ENCODE data around the gene RAB40C. TPM values are rescaled to one million over a fixed set of nuclear protein-coding genes. Genes with fewer than 3 reads are reported as not detected.

The RAB40C gene
- total RNA-seq, 1 experiment from 2014 or later = 5.9 TPM

DNA sequence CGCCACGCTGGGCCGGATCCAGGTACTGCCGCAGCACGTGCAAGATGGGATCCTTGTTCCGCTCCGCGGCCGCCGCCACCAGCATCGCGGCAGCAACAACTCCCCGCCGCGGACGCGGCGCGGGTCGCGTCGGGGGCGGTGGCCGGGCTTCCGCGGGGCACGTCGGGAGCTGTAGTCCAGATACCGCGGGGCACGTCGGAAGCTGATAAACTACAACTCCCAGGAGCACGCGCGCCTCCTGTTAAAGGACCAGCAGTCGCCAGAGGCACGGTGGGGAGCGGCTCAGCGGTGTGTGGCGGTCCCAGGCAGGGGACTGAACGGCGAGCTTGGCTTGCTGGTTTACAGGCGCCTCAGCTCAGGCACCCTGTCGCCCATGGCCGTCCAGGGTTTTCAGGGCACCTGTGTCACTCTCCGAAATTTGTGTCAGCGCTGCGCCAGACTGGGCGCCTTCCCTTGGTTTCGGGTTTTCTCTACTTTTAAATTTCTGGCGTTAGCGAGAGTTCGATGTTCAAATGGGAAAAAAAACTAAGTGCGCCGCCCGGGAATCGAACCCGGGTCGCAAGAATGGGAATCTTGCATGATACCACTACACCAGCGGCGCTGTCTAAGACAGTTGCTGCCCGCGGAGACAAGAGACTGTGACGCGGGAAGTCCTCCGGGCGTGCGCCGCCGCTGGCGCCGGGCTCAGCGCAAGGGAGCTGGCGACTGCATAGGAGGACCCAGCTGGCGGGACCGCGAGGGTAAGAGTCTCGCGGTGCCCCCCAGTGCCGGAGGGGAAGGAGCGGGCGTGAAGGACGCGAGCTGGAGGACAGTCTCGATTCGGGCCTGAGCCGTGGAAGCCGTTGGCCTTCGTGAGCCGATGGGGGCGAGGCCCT is 46.6 kb downstream of the RAB40C start, which contains the start of gene METTL26:
Gene METTL26 (minus strand): TSS at position 100 of the 875 bp plus-strand sequence. CDS start 15 bp downstream, at position 85.
- H3K36me3 ChIP-seq (ENCODE audit: insufficient read depth, low read length) = 0 out of 2 replicates have a peak, but pooled peaks cover 4% of the 10 kb centered on the region
- H2AFZ ChIP-seq (ENCODE audit: low read length) = peak within 1 kb of the TSS; percentile 96
- H3K4me1 ChIP-seq (ENCODE audit: low read length) = peaks cover 32% of the 10 kb centered on the region
- peak within 1 kb of the TSS; percentile 99 for H3K4me3 ChIP-seq (ENCODE audit: low read length)
- no peaks in the 10 kb centered on the region for H3K9me3 ChIP-seq (ENCODE audit: low read length)
- no peaks in the 10 kb centered on the region for H3K9me2 ChIP-seq (replicated peaks; ENCODE audit: insufficient read depth, low read length)
- peak within 1 kb of the TSS; percentile 95 for H3K9ac ChIP-seq (ENCODE audit: low read length)
- peak within 1 kb of the TSS; percentile 97 for H3K4me2 ChIP-seq (ENCODE audit: low read depth, low read length, poor library complexity, severe bottlenecking)
- peak within 1 kb of the TSS; percentile 74 for H3K27ac ChIP-seq (ENCODE audit: low read length)
- H4K20me1 ChIP-seq (ENCODE audit: insufficient read depth, low read depth, low read length) = peaks cover 7% of the 10 kb centered on the region; the same call in 1 of the 2 replicates
- peaks cover 23% of the 10 kb centered on the region for H3K79me2 ChIP-seq (ENCODE audit: low read length)
- H3K27me3 ChIP-seq (ENCODE audit: low read length) = no peaks in the 10 kb centered on the region
- peak; percentile 97 for DNase-seq

DNA sequence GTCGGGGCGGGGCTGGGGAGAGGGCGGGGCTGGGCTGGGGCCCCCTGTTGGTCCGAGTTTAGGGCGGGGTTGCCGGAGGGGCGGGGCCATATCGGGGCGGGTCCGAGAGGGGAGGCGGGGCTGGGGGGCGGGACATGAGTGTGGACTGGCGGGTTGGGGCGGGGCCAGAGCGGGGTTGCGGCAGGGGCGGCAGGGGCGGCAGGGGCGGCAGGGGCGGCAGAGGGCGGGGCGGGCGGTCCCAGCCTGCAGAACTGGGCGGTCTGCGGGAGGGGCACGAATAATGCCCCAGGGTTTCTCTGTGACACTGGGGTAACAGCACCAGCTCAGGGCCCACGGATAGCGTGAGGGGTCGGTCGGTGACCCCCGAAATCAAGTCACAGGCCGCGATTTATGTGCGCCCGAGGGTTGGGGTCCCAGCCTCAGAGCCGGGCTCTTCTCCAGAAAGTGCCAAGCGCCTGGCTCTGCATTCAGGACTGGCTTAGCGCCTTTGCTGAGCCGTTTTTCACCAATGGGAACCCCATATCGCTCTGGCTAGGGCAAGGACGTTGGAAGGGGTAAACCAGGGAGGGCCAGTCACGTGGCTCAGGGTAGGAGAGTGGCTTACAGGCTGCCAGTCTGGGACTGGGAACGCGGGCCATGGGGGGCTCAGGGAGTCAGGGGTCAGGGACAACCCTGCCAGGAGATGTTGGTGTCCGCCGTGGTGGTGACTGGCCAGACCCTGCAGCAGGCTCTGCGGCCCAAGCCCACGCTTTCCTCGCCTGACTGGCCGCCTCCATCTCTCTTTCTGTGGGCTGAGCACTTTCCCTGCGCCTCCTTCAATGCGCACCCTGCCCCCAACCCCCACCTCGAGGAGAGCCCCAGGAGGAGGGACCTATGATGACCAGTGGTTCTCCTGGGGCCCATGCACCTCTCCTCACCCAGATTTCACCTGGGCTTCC is 47.5 kb downstream of the RAB40C start:
- Histone ChIP-seq H3K27ac (ENCODE audit: low read length) (peak overlapping the region; percentile 74; the same call in 1 of the 2 replicates), H3K4me3 (ENCODE audit: low read length) (peak overlapping the region; percentile 99), H4K20me1 (ENCODE audit: insufficient read depth, low read depth, low read length) (peaks cover 7% of the 10 kb centered on the region; the same call in 1 of the 2 replicates), H3K4me1 (ENCODE audit: low read length) (peaks cover 32% of the 10 kb centered on the region), H3K9ac (ENCODE audit: low read length) (peak overlapping the region; percentile 95), H3K79me2 (ENCODE audit: low read length) (peaks cover 29% of the 10 kb centered on the region), H3K27me3 (ENCODE audit: low read length) (no peaks in the 10 kb centered on the region), H2AFZ (ENCODE audit: low read length) (peak overlapping the region; percentile 96; the same call in 1 of the 2 replicates), H3K9me2 (replicated peaks; ENCODE audit: insufficient read depth, low read length) (no peaks in the 10 kb centered on the region), H3K36me3 (ENCODE audit: insufficient read depth, low read length) (0 out of 2 replicates have a peak, but pooled peaks cover 4% of the 10 kb centered on the region), H3K4me2 (ENCODE audit: low read depth, low read length, poor library complexity, severe bottlenecking) (peak overlapping the region; percentile 97), H3K9me3 (ENCODE audit: low read length) (no peaks in the 10 kb centered on the region)
- DNase-seq = no peak

DNA sequence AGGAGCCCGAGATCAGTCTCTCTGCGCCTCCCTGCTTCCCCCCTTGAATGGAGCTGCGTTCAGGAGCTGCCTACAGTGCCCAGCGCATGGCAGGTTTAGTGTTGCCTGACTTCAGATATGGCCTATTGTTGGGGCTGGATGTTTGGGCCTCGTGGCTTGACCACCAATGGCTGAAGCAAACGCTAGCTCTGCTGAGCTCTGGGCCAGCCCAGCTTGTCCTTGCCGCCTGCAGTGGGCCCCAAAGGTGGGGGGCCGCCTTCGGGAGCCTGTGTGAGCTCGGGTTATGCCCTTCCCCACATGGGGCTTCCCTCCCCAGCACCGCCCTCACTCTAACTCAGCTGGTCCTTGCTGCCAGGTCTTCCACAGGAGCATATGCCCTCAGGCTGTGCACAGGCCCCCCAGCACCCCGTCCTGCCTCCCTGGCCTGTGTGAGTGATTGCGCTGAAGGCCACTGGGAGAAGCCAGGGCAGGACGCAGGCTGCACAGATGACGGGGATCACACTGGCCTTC is 48.2 kb downstream of the RAB40C start:
- DNase-seq = no peak
- H3K27ac ChIP-seq (ENCODE audit: low read length) = no peak overlapping the region
- H3K4me2 ChIP-seq (ENCODE audit: low read depth, low read length, poor library complexity, severe bottlenecking) = no peak overlapping the region
- no peak overlapping the region for H2AFZ ChIP-seq (ENCODE audit: low read length)
- peaks cover 37% of the 10 kb centered on the region for H3K4me1 ChIP-seq (ENCODE audit: low read length)
- H3K27me3 ChIP-seq (ENCODE audit: low read length) = no peaks in the 10 kb centered on the region
- peaks cover 11% of the 10 kb centered on the region; the same call in 1 of the 2 replicates for H4K20me1 ChIP-seq (ENCODE audit: insufficient read depth, low read depth, low read length)
- H3K9ac ChIP-seq (ENCODE audit: low read length) = no peak overlapping the region
- H3K4me3 ChIP-seq (ENCODE audit: low read length) = no peak overlapping the region
- H3K9me3 ChIP-seq (ENCODE audit: low read length) = no peaks in the 10 kb centered on the region
- no peaks in the 10 kb centered on the region for H3K9me2 ChIP-seq (replicated peaks; ENCODE audit: insufficient read depth, low read length)
- H3K36me3 ChIP-seq (ENCODE audit: insufficient read depth, low read length) = 0 out of 2 replicates have a peak, but pooled peaks cover 4% of the 10 kb centered on the region
- peaks cover 36% of the 10 kb centered on the region for H3K79me2 ChIP-seq (ENCODE audit: low read length)

DNA sequence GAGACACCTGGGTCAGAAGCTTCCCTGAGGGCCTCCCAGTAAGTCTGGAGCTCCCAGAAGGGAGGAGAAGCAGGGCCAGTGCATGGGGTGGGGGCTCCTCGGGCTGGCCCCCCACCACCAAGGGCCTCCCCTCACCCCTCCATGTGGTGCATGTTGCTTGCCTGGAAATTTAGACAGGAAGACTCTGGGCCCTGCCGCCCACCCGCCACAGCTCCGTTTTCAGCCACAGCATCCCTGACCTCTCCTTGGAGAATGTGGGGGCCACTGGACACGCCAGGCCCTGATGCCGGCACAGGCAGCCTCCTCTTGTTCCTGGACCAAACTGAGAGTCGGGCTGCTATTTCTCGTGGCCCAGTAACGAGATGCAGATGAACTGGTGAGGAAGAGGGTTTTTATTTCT is 49.0 kb downstream of the RAB40C start:
- no peaks in the 10 kb centered on the region for H3K9me3 ChIP-seq (ENCODE audit: low read length)
- H3K9me2 ChIP-seq (replicated peaks; ENCODE audit: insufficient read depth, low read length) = no peaks in the 10 kb centered on the region
- H3K27me3 ChIP-seq (ENCODE audit: low read length) = no peaks in the 10 kb centered on the region

DNA sequence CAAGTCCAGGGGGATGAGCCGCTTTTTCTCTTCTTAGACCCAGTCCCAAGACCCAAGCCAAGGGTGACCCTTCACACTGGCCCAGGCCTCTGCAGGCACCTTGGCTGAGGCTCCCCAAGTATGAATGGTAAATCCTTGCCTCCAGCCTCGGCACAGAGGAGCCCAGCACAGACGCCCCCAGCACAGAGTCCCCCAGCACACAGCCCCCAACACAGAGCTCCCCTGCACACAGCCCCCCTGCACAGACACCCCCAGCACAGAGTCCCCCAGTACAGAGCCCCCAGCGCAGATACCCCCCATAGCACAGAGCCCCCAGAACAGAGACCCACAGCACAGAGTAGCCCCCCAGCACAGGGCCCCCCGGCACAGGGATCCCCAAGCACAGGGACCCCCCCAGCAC is 50.7 kb downstream of the RAB40C start:
- Histone ChIP-seq H3K4me2 (ENCODE audit: low read depth, low read length, poor library complexity, severe bottlenecking) (peak overlapping the region; percentile 89), H3K27me3 (ENCODE audit: low read length) (no peaks in the 10 kb centered on the region), H3K9me3 (ENCODE audit: low read length) (no peaks in the 10 kb centered on the region), H3K79me2 (ENCODE audit: low read length) (peaks cover 43% of the 10 kb centered on the region), H3K36me3 (ENCODE audit: insufficient read depth, low read length) (peaks cover 3% of the 10 kb centered on the region; the same call in 1 of the 2 replicates), H2AFZ (ENCODE audit: low read length) (no peak overlapping the region), H4K20me1 (ENCODE audit: insufficient read depth, low read depth, low read length) (0 out of 2 replicates have a peak, but pooled peaks cover 8% of the 10 kb centered on the region), H3K27ac (ENCODE audit: low read length) (0 out of 2 replicates have a peak overlapping the region, but pooled peaks have one; percentile 35), H3K9me2 (replicated peaks; ENCODE audit: insufficient read depth, low read length) (no peaks in the 10 kb centered on the region), H3K4me3 (ENCODE audit: low read length) (peak overlapping the region; percentile 95), H3K4me1 (ENCODE audit: low read length) (peaks cover 52% of the 10 kb centered on the region), H3K9ac (ENCODE audit: low read length) (peak overlapping the region; percentile 96)
- no peak for DNase-seq

More for the DNA sequence above, 49.0 kb downstream of the RAB40C start:
- H3K9ac ChIP-seq (ENCODE audit: low read length) = peak overlapping the region; percentile 51
- H3K4me2 ChIP-seq (ENCODE audit: low read depth, low read length, poor library complexity, severe bottlenecking) = peak overlapping the region; percentile 29
- 0 out of 2 replicates have a peak, but pooled peaks cover 4% of the 10 kb centered on the region for H3K36me3 ChIP-seq (ENCODE audit: insufficient read depth, low read length)
- peaks cover 11% of the 10 kb centered on the region; the same call in 1 of the 2 replicates for H4K20me1 ChIP-seq (ENCODE audit: insufficient read depth, low read depth, low read length)
- H3K79me2 ChIP-seq (ENCODE audit: low read length) = peaks cover 44% of the 10 kb centered on the region
- H3K4me1 ChIP-seq (ENCODE audit: low read length) = peaks cover 44% of the 10 kb centered on the region
- H3K27ac ChIP-seq (ENCODE audit: low read length) = peak overlapping the region; percentile 62
- no peak overlapping the region for H3K4me3 ChIP-seq (ENCODE audit: low read length)
- H2AFZ ChIP-seq (ENCODE audit: low read length) = no peak overlapping the region
- no peak for DNase-seq

DNA sequence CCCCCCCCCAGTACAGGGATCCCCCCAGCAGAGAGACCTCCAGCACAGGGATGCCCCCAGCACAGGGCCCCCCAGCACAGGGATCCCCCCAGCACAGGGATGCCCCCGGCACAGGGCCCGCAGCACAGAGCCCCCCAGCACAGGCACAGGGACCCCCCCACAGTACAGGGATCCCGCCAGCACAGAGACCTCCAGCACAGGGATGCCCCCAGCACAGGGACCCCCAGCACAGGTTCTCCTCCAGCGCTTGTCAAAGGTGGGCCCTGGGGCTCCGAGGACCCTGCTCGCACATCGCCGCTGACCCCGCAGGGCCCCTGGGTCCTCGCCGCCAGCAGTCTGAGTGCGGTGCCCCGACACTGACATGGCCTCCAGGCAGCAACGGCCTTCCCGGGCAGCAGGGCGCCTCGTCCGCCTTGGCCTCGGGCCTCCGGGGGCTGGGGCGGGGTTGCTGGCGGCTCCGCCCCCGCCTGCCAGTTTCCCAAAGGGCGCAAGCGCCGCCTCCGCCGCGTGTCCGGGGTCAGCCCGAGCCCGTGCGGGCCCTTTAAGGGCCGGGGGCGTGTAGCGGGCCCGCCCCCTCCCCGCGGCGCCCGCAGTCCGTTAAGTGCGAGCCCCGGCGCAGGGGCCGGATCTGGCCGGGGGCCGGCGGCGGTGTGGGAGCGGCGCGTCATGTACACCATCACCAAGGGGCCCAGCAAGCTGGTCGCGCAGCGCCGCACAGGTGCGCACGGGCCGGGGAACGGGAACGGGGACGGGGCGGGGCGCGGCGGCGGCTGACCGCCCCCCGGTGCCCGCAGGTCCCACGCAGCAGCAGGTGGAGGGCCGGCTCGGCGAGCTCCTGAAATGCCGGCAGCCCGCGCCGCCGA is 51.7 kb downstream of the RAB40C start, which contains the start of gene MCRIP2:
Gene MCRIP2 (plus strand): TSS at position 503 of the 863 bp plus-strand sequence. CDS start 164 bp downstream, at position 667.
- Histone ChIP-seq H3K27me3 (ENCODE audit: low read length) (no peaks in the 10 kb centered on the region), H3K36me3 (ENCODE audit: insufficient read depth, low read length) (peaks cover 3% of the 10 kb centered on the region; the same call in 1 of the 2 replicates), H3K9ac (ENCODE audit: low read length) (peak within 1 kb of the TSS; percentile 96), H4K20me1 (ENCODE audit: insufficient read depth, low read depth, low read length) (0 out of 2 replicates have a peak, but pooled peaks cover 14% of the 10 kb centered on the region), H3K9me2 (replicated peaks; ENCODE audit: insufficient read depth, low read length) (no peaks in the 10 kb centered on the region), H3K9me3 (ENCODE audit: low read length) (no peaks in the 10 kb centered on the region), H3K4me2 (ENCODE audit: low read depth, low read length, poor library complexity, severe bottlenecking) (peak within 1 kb of the TSS; percentile 89), H2AFZ (ENCODE audit: low read length) (no peak within 1 kb of the TSS), H3K27ac (ENCODE audit: low read length) (peak within 1 kb of the TSS; percentile 76), H3K4me1 (ENCODE audit: low read length) (peaks cover 59% of the 10 kb centered on the region), H3K79me2 (ENCODE audit: low read length) (peaks cover 45% of the 10 kb centered on the region), H3K4me3 (ENCODE audit: low read length) (peak within 1 kb of the TSS; percentile 95)
- peak; percentile 95 for DNase-seq
